Measurements from ENCODE around the gene STRN4. TPM values are rescaled to one million over a fixed set of nuclear protein-coding genes. Genes with fewer than 3 reads are reported as not detected.

STRN4 gene
- total RNA-seq, 1 experiment from 2014 or later, result 107 TPM

DNA sequence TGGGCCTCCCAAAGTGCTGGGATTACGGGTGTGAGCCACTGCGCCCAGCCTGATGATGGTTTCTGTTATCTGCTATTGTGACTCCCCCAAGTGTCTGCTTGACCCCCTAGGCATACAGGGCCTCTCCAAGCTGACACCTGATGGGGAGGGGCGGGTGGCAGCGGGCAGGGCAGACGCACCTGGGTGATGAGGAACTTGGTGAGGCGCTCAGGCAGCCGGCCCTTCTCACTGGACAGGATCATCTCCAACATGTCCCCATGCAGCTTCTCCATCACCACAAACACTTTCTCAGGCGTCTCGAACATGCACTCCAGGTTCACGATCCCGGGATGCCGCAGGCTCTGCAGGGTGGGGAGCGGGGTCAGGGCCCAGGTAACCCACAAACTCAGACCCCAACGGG, 56.9 kb downstream of the STRN4 start:
- no peak overlapping the region; the same call in 1 of the 2 replicates for H3K27ac ChIP-seq (ENCODE audit: low read depth, low read length)
- BruUV-seq (replicated peaks), result no TSS peak

DNA sequence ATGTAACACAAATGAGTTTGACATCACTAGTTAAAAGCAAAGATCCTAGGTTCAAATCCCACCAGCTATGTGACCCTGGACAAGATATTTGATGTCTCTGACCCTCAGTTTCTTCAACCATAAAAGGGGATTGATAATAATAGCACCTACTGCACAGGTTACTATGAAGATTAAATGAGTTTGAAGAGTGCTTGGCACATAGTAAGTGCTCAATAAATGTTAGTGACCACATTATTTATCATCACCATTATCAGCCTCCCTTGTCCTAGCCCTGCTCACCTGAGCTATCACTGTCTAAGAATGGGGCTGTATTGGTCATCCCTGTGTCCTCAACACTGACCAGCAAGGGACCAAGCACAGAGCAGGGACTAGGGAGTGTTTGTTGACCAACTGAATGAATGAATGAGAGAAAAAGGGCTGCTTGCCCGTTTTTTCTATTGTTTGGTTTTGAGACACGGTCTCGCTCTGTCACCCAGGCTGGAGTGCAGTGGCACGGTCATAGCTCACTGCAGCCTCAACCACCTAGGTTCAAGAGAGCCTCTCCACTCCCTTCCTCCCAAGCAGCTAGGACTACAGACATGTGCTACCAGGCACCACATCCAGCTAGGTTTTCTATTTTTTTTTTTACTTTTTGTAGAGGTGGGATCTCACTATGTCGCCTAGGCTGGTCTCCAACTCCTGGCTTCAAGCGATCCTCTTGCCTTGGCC, 58.7 kb downstream of the STRN4 start:
- ChIA-PET CTCF (interaction anchor here (0.9 kb wide), 1 partner anchor 74 kb away, joined by 3 read pairs; no protein-coding TSS in a partner anchor), POLR2A (no interaction called here), RAD21 (ENCODE audit: low non-redundant PET in 1 of 2, low total read pairs in 2 of 2, uncharacterized antibody in 2 of 2, unreplicated experiment in 2 of 2) (no interaction called here)
- H3K27ac ChIP-seq (ENCODE audit: low read depth, low read length), result no peak overlapping the region
- H3K36me3 ChIP-seq (ENCODE audit: control insufficient read depth in 1 of 2, insufficient read depth in 2 of 2, low read length in 2 of 2), result peaks cover 40 to 52% of the 10 kb centered on the region in 2 experiments
- H3K4me1 ChIP-seq (ENCODE audit: control insufficient read depth in 1 of 2, insufficient read depth in 2 of 2, low read length in 2 of 2), result no peaks in the 10 kb centered on the region
- H4K20me1 ChIP-seq (ENCODE audit: insufficient read depth), result no peaks in the 10 kb centered on the region
- DNase-seq (ENCODE audit: low read depth, low spot score) (no peak), ATAC-seq (no peak)
- no peaks in the 10 kb centered on the region for H3K79me2 ChIP-seq (ENCODE audit: insufficient read depth, low read length)
- no peak overlapping the region for H3K4me3 ChIP-seq (replicated peaks in 1 of 2; ENCODE audit: low read depth in 1 of 2, low read length in 2 of 2)
- H3K27me3 ChIP-seq (ENCODE audit: insufficient read depth, low read length), result no peaks in the 10 kb centered on the region
- no TSS peak for BruUV-seq (replicated peaks)
- H2AFZ ChIP-seq (ENCODE audit: low read depth, low read length, poor library complexity, severe bottlenecking), result no peak overlapping the region
- H3K9ac ChIP-seq (ENCODE audit: low read length), result no peak overlapping the region
- H3K9me3 ChIP-seq (ENCODE audit: control insufficient read depth in 1 of 2, insufficient read depth in 1 of 2, low read depth in 1 of 2, low read length in 2 of 2), result no peaks in the 10 kb centered on the region
- intact Hi-C loops (cut with micrococcal nuclease), result no loop called here
- H3K4me2 ChIP-seq (ENCODE audit: low read length), result no peak overlapping the region
- no peaks in the 10 kb centered on the region for H3K9me2 ChIP-seq (ENCODE audit: insufficient read depth)
- TF ChIP-seq, protein P1, sequence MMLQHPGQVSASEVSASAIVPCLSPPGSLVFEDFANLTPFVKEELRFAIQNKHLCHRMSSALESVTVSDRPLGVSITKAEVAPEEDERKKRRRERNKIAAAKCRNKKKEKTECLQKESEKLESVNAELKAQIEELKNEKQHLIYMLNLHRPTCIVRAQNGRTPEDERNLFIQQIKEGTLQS (IDR thresholded peaks at IDR 0.05), result no peak
- no peak for TF ChIP-seq EZH2 (IDR thresholded peaks at IDR 0.05)
- TF ChIP-seq, protein P2, sequence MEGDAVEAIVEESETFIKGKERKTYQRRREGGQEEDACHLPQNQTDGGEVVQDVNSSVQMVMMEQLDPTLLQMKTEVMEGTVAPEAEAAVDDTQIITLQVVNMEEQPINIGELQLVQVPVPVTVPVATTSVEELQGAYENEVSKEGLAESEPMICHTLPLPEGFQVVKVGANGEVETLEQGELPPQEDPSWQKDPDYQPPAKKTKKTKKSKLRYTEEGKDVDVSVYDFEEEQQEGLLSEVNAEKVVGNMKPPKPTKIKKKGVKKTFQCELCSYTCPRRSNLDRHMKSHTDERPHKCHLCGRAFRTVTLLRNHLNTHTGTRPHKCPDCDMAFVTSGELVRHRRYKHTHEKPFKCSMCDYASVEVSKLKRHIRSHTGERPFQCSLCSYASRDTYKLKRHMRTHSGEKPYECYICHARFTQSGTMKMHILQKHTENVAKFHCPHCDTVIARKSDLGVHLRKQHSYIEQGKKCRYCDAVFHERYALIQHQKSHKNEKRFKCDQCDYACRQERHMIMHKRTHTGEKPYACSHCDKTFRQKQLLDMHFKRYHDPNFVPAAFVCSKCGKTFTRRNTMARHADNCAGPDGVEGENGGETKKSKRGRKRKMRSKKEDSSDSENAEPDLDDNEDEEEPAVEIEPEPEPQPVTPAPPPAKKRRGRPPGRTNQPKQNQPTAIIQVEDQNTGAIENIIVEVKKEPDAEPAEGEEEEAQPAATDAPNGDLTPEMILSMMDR (IDR thresholded peaks at IDR 0.05 in 2 of 3, conservative IDR thresholded peaks at IDR 0.05 in 1 of 3; ENCODE audit: borderline replicate concordance in 1 of 3, insufficient read depth in 1 of 3, low read depth in 2 of 3, low read length in 2 of 3), result no peak
- TF ChIP-seq SIN3A (IDR thresholded peaks at IDR 0.05; ENCODE audit: low read depth), result no peak
- no peak for TF ChIP-seq YY1 (IDR thresholded peaks at IDR 0.05; ENCODE audit: extremely low read depth, insufficient replicate concordance, low read depth, low read length)
- TF ChIP-seq JUND (IDR thresholded peaks at IDR 0.05), result no peak
- no peak for TF ChIP-seq ZNF274 (IDR thresholded peaks at IDR 0.05; ENCODE audit: low read depth, low read length)
- no peak for TF ChIP-seq SP1 (IDR thresholded peaks at IDR 0.05; ENCODE audit: low read depth)
- TF ChIP-seq, protein P3, sequence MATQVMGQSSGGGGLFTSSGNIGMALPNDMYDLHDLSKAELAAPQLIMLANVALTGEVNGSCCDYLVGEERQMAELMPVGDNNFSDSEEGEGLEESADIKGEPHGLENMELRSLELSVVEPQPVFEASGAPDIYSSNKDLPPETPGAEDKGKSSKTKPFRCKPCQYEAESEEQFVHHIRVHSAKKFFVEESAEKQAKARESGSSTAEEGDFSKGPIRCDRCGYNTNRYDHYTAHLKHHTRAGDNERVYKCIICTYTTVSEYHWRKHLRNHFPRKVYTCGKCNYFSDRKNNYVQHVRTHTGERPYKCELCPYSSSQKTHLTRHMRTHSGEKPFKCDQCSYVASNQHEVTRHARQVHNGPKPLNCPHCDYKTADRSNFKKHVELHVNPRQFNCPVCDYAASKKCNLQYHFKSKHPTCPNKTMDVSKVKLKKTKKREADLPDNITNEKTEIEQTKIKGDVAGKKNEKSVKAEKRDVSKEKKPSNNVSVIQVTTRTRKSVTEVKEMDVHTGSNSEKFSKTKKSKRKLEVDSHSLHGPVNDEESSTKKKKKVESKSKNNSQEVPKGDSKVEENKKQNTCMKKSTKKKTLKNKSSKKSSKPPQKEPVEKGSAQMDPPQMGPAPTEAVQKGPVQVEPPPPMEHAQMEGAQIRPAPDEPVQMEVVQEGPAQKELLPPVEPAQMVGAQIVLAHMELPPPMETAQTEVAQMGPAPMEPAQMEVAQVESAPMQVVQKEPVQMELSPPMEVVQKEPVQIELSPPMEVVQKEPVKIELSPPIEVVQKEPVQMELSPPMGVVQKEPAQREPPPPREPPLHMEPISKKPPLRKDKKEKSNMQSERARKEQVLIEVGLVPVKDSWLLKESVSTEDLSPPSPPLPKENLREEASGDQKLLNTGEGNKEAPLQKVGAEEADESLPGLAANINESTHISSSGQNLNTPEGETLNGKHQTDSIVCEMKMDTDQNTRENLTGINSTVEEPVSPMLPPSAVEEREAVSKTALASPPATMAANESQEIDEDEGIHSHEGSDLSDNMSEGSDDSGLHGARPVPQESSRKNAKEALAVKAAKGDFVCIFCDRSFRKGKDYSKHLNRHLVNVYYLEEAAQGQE (IDR thresholded peaks at IDR 0.05; ENCODE audit: low read depth), result no peak
- TF ChIP-seq ZFX (IDR thresholded peaks at IDR 0.05), result no peak

More for the DNA sequence above, 56.9 kb downstream of the STRN4 start:
- no peak for TF ChIP-seq POLR2A (IDR thresholded peaks at IDR 0.05; ENCODE audit: borderline replicate concordance, extremely low read depth, insufficient read depth, insufficient read length)
- TF ChIP-seq CBX3 (IDR thresholded peaks at IDR 0.05; ENCODE audit: low read depth), result no peak
- no peak for TF ChIP-seq EZH2phosphoT487 (IDR thresholded peaks at IDR 0.05; ENCODE audit: borderline replicate concordance)
- TF ChIP-seq EZH2 (IDR thresholded peaks at IDR 0.05), result no peak
- no peak for TF ChIP-seq ZNF274 (IDR thresholded peaks at IDR 0.05; ENCODE audit: low read depth, low read length)
- TF ChIP-seq, protein P1 (IDR thresholded peaks at IDR 0.05), result no peak
- TF ChIP-seq CEBPB (IDR thresholded peaks at IDR 0.05; ENCODE audit: low read depth), result no peak
- TF ChIP-seq POLR2AphosphoS5 (IDR thresholded peaks at IDR 0.05; ENCODE audit: low read depth, low read length), result no peak
- TF ChIP-seq SP1 (IDR thresholded peaks at IDR 0.05; ENCODE audit: low read depth), result no peak
- no peaks in the 10 kb centered on the region for H3K79me2 ChIP-seq (ENCODE audit: insufficient read depth, low read length)
- H2AFZ ChIP-seq (ENCODE audit: low read depth, low read length, poor library complexity, severe bottlenecking), result no peak overlapping the region
- H3K9me3 ChIP-seq (ENCODE audit: control insufficient read depth in 1 of 2, insufficient read depth in 1 of 2, low read depth in 1 of 2, low read length in 2 of 2), result no peaks in the 10 kb centered on the region
- RAD21 ChIA-PET (ENCODE audit: low non-redundant PET in 1 of 2, low total read pairs in 2 of 2, uncharacterized antibody in 2 of 2, unreplicated experiment in 2 of 2), result no interaction called here
- intact Hi-C loops (cut with micrococcal nuclease), result no loop called here
- no peak overlapping the region for H3K4me3 ChIP-seq (replicated peaks in 1 of 2; ENCODE audit: low read depth in 1 of 2, low read length in 2 of 2)
- no peaks in the 10 kb centered on the region for H3K9me2 ChIP-seq (ENCODE audit: insufficient read depth)
- ATAC-seq (no peak), DNase-seq (ENCODE audit: low read depth, low spot score) (no peak)
- H3K9ac ChIP-seq (ENCODE audit: low read length), result no peak overlapping the region
- POLR2A ChIA-PET, result no interaction called here
- peaks cover 0 to 9% of the 10 kb centered on the region in 2 experiments; a peak in 2 of 4 replicates for H3K4me1 ChIP-seq (ENCODE audit: control insufficient read depth in 1 of 2, insufficient read depth in 2 of 2, low read length in 2 of 2)
- H4K20me1 ChIP-seq (ENCODE audit: insufficient read depth), result peaks cover 3% of the 10 kb centered on the region; the same call in 1 of the 2 replicates
- no peaks in the 10 kb centered on the region for H3K27me3 ChIP-seq (ENCODE audit: insufficient read depth, low read length)
- CTCF ChIA-PET, result no interaction called here
- H3K4me2 ChIP-seq (ENCODE audit: low read length), result no peak overlapping the region
- peaks cover 55 to 56% of the 10 kb centered on the region in 2 experiments for H3K36me3 ChIP-seq (ENCODE audit: control insufficient read depth in 1 of 2, insufficient read depth in 2 of 2, low read length in 2 of 2)
